NK-92 (cell line): ENCODE measurements around the gene KLHDC8A.

Source experiments
- DNase-seq: peaks from one replicate; lab custom pipeline; 2025; ENCODE audit not compliant: unreplicated experiment; lab: John Stamatoyannopoulos, UW

The KLHDC8A gene

DNA sequence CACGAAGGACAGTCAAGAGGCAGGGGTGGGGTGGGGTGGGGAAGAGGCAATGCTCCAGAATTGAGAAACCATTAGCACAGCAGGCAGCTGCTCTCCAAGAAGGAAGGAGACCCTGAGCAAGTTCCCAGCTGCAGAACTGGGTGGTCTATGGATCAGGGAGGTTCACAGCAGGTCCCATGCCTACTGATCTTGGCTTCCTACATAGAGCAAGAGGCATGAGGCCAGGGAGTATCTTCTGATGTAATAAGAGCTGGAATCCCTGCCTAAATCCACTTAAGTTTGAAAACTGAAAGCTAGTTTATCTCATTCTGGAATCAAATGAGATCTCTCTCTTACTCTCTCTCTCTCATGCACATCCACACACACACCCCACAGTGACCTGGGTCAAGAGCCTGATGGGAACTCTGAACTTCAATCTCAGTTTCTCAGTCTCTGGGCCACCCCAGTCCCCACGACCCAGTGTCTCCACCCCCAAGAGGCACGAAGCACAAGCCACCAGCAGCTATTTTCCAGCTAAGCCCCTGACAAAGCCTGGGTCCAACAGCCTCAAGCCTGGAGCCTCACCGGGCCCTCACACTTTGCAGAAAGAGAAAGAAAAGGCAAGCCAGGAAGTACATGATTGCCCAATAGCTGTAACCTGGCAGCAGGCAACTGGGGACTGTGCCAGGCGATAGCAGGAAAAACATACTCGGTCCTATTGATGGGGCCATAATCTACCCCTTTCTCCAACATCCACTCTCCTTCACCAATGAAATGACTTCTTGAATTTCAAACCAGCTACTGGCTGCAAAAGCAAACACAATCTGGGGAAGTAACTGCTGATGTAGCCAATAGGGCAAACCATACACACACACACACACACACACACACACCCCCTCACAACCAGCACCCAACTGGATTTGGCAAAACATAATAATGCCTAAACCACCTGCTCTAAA lies 37.4 kb downstream of the KLHDC8A start:
- no peak for DNase-seq

DNA sequence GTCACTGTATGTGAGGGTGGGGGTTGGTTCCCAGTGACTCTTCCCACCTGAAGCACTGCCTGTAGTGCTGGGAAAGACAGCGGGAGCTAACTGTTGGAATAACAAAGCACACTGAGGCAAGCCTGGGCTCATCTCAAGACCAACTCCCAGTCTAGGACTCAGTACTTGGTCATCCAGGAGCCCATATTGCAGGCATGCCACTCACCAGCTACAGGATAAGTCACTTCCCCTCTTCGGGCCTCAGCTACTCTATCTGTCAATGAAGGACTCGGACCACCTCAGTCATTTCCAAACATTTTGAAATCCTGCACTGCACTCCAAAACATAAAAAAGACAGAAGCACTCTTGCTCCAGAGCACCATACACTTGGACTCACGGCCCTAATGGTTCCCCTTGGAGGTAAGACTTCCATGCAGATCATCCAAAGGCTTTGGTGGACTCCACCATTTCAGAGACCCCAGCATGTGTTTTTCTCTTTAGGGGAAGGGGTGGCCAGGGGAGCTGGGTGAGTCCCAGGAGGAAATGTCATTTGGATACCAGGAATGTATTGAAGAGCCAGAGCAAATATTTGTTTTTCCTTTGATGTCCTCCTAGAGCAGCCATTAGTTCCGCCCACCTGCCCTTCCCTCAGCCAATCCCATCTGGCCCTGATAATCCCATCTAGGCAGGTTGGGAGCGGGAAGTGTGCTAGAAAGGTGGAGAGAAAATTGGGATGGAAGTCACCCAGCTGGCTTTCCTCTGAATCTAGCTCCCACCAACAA lies 38.3 kb downstream of the KLHDC8A start:
- DNase-seq = no peak

DNA sequence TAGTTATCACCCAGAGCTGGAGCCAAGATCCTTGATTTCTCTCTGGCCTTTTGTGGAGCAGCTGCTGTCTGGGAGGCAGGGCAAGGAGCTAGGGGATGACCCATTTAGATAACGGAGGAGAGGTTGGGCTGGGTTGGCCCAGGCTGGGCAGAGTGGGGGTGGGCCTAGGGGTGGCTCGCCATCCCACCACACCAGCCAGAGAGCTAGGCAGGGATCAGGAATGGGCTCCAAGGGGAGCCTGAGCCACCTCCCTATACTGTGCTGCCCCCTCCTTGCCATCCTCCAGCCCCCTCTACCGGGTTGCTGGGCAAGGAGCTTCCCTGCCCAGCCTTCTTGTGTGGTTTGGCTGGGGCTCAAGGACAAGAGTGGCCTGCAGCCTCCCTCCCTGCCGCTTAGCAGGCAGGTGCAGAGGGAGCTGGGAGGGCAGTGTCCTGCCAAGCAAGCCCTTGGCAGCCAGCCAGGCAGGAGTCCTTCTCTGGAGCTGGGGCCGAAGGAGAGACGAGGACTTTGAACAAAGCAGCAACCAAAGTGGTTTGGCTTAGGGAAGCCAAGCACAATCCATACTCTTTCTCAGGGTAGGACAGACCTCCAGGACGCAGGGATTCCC lies 39.3 kb downstream of the KLHDC8A start:
- DNase-seq = no peak

DNA sequence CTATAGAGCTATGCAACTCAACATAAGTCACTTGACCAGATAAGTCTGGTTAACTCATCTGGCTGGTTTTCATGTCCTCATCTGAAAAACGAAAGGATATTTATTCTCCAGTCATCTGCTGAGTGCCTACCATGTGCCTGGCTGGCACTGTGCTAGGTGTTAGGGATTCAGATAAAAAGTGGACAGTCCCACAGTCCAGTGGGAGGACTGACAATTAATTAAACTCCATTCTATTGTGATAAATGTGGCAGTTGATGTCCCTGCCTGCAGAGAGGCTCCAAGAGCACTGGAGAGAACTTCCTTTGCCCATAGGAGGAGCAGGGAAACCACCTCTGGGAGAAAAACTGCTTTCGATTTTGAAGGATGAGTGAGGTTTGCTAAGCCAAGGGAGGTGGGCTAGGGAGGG lies 40.6 kb downstream of the KLHDC8A start:
- no peak for DNase-seq

DNA sequence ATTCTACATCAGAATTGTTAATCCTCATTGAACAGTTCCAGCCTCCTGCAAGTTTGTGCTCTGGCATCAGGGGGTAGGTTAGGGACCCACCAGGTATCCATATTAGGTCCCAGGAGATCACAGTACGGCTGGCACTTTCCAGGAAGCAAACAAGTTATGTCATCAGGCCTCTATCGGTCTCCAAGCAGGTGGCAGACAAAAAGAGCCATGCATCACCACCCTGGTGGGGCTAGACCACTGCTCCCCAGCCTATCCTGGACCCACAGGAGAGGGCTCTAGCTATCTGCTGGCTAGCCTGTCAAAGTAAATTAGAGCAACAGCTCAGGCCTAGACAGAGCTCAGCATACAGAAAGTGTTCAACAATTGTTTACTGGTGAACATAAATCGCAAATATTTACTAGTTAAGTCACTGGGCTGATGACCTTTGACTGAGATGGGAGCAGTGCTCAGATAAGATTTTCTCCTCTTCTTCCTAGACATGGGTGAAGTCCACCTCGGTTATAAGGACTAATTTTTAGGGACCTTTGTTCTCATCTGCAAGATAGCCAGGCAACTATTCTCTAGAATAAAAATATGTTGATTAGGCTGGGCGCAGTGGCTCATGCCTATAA lies 41.6 kb downstream of the KLHDC8A start:
- no peak for DNase-seq

DNA sequence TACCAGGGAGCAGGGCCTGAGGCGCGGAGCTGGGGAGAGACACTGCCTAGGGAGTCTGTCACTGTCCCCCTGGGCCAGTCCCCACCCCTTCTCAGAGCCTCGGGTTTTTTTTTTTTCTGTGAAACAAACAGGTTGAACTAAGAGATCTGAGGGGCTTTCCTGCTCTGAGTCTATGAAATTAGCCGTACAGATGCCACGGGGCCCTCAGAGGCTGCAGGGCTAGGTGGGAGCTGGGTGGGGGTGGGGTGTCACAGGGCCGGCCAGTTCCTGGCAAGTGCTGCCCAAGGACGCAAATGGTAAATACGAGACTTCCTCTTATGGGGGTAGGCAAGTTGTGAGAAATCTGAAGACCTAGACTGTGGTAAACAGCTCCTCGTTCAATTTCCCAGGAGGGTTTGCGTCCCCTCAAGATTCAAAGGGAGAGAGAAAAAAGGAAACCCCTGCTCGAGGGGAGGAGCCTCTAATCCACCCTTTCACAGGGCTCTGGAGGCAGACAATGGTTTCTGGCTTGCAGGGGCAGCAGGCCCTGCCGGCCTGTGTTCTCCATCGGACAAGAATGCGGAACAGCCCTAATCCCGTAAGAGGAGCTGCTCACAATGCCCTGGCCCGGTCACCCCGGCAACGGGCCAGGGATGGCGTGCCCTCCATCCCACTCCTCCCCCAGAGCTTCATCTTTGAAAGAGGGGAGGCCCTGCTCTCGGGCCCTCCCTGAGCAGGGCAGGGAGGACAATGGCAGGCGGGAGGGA lies 43.0 kb downstream of the KLHDC8A start:
- DNase-seq = no peak

DNA sequence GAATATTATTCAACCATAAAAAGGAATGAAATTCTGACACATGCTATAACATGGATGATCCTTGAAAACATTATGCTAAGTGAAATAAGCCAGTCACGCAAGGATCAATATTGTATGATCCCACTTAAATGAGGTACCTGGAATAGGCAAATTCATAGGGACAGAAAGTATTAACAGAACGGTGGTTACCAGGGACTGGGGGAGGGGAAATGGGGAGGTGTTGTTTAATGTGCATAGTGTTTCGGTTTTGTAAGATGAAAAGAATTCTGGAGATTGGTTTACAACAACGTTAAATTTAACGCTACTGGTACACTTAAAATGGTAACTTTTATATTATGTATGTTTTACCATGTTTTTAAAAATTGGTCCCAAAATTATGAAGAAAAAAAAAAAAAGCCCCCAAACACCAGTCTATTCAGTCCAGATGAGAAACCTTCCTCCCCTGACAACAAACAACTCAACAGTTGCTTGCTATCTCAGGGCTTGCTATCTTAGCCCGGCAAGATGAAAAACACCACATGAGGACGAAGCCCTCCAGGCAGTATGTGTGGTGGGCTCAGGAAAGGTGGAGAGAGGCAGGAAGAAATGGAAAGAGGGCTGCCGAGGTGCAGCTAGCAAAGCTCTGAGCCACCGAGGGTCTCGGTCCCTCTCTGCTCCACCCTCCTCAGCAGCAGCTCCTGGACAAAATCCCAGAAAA lies 43.7 kb downstream of the KLHDC8A start:
- no peak for DNase-seq

DNA sequence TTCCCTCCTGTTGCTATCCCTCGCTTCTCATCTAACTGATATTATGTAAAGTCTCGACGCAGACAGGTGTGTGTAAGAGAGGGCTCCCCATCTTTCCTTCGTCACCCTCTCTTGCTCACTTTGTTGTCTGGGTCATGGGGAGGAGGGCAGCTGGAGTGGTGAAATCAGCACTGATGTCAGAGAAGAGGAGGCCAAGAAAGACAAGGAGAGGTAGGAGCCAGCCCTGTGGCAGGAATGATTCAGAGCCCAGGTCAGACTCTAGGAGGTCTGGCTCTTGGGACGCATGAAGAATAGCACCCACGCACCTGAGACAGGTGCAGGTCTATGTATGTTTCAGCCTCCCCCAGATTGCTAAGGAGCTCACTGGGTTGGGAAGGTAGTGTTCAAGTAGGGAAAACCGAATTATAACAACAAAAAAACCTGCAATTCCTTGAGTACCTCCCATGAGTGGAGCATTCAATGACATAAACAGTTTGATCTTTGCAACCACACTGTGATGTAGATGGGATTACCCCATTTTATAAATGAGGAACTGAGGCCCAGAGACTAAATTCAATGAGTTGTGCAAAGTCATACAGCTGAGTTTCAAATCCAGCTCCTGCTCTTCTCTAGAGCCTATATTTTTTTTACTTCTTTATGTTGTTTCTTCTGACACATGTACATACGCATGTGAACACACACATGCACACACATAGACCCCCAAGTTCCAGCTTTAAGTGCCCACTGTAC lies 45.6 kb downstream of the KLHDC8A start:
- DNase-seq = no peak

DNA sequence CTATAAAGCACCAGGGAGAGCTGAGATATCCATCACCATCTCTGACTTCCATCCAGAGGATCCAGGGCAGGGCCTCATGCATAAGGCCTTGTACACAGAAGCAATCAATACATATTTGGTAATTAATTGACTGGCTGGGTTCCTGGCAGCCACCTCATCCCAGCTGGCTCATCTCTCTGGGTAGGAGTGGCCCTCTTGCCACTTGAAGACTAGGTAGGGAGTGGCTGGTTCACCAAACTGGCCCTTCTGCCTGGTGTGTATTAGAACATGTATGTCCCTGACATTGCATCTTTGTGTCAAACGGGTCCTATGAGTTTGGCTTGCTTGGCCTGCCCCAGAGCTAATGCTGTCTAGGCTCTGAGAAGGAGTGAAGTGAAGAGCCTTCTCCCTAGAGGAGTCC lies 47.0 kb downstream of the KLHDC8A start:
- DNase-seq = no peak

DNA sequence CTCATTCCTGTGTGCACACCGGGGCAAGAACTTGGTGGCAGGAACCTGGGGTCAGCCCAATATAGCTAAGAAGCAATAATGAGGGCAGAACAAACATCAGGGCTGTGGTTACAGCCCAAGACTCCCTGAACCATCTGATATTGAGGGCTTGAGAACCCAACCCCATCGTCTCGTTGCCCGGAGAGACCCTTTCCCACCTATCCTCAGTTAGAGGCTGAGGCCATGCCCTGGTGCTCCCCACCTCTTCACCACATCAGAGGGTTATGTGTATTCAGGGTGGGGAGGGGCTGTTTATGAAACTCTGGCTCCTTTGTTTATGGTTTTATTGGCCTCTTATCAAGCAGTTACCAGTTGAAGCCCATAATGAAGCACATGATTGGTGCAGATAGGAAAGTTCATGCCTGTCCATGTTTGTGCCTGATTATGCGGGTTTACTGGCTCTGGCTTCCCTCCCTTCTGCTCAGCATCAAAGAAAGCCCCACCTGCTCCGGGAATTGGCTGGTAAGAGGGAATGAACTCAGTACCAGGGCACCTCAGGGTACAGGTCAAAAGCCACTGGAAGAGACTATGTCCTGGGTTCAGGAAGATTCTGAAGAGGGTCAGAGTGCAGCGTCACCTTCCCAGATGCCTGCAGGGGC lies 49.7 kb downstream of the KLHDC8A start:
- no peak for DNase-seq

DNA sequence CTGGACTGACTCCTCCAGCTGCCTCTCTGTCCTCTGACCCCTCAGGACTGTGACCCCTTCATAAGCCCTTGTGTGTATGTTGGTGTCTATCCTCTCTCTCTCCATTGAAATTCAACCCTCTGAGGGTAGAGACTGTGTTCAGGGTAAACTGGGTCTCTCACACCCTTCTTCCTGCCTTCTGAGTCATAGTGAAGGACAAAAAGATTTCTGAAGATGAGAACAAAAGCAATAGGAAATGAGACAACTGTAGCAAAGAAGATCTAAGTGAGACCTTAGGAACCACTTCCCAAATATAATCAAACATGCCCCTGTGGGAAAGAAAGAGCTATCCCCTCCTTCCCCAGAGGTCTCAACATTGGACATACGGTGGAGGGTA lies 52.0 kb downstream of the KLHDC8A start:
- no peak for DNase-seq

DNA sequence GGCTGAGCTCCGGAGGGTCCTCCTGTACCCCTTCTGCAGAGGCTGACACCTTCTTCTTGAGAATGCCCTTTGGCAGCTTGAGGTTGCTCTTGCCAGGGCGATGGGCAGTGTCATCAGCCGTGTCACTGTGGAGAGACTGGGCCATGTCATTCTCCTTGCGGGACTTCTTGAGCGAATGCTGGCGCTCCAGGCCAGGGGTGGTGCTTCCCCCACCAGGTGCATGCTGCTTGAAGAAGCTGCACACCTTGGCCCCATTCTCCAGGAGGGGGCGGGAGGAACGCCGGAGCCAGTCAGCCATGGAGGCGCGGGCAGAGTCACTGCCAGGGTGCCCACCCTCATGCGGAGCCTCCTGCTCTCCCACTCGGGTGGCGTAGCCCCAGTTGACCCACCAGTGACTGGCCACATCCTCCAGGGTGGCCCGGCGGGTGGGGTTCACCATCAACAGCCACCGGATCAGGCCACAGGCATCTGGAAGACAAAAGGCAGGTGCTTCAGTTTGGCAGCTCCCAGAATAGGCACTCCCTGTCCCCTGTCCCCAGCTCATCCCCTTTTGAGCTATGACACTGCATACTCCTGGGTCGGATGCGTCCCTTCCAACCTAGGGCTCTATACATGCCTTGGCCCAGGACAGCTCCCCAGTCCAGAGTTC lies 52.6 kb downstream of the KLHDC8A start:
- no peak for DNase-seq

DNA sequence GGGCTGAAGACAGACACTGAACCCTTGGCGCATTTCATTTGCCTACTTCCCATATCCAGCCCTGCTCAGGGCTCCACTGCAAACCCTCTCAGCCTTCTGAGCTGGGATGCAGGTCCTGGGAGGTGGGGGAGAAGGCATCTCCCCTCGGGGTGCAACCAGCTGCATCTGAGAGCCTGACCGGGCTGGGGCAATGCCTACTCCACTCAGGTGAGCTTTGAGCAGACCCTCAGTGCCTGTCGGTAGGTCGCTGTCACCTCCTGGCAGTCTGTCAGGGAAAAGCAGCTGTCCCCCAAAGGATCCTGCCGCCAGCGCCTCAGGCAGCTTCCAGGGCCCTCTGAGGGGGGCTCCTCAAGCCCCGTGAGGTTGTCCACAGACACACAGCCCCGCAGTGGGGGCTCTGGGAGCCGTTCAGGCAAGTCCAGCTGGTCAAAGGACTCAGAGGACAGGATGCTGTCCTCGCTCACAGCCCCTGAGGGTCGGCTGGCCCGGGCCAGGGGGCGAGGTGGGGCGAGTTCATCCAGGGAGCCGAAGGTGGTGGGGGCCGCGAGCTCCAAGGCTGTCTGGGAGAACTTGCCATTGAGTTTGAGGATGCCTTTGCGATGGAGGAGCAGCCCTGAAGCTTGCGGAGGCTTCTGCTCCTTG lies 53.4 kb downstream of the KLHDC8A start:
- no peak for DNase-seq

DNA sequence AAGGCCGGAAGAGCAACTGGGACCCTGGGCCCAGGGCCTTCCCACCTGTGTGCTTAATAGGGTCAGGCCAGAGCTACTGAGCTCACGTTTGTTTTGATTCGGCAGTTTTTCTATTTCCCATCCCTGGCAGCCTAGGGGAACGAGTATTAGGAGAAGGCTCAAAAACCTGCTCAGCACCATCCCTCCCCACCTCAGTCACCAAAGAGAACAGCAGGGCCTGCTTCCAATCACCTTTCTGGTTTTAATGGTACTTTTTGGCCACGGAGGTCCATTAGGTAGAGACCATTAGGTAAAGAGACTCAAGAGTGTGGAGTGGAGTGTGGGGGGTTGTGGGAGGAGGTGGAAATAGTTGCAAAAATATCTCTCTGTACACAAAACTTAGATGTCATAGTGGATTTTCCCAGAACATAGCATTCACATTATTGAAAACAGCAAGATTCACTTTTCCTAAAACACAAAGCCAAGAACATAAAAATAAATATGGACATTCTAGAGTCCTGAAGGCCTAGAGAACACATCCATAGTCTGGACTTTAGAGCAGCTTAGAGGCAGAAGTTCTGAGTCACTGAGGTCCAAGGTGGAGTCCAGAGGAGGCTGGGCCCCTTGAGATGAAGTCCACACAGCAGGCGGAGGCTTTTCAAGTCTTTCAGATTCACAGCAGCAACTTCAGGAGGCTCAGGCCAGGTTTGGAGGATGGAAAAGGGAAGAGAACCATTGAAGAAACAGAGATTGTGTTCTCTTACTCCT lies 54.7 kb downstream of the KLHDC8A start:
- no peak for DNase-seq

DNA sequence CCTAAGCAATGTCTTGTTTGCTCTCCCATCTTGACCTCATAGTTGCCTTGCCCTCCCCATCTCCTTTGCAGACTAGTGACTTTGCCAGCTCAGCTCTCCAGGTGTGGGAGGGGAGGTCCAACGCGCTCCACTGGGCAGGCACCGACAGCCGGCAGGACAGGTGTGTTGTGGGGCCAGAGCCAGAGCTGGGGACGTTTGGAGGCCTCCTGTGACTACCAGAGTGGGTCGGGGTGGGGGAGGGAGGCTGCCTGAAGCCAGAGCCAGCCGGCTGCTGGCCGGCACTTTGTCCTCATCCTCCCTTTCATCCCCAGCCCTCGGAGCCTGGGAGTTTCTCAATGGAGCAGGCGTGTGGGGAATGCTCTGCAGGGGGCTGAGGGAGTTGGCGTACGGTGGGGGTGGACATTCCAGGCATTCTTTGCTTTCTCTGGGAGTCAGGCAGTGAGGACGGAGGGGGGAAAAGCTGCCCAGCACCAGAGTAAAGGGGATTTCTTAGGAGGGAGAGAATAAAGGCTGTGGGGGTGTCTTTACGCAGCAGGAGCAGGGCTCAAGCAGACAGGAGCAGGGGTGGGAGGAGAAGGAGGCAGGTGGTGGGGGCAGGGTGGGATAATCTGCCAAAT lies 55.4 kb downstream of the KLHDC8A start:
- DNase-seq = no peak

DNA sequence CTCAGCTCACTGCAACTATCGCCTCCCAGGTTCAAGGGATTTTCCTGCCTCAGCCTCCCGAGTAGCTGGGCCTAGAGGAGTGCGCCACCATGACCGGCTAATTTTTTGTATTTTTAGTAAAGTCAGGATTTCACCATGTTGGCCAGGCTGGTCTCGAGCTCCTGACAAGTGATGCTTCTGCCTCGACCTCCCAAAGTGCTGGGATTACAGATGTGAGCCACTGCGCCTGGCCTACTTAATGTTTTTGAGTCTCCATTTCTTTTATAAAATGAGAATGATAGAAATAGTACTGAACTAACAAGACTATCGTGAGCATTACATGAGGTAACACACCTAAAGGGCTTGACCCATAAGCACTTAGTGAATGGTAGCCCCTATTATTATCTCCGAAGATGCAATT lies 56.6 kb downstream of the KLHDC8A start:
- no peak for DNase-seq
